ENCODE measurements around the gene TFAP2C. TPM values are rescaled to one million over a fixed set of nuclear protein-coding genes. Genes with fewer than 3 reads are reported as not detected.

TFAP2C gene
- total RNA-seq, 2 donors from 2014 or later: 0.31 to 1.8 TPM

DNA sequence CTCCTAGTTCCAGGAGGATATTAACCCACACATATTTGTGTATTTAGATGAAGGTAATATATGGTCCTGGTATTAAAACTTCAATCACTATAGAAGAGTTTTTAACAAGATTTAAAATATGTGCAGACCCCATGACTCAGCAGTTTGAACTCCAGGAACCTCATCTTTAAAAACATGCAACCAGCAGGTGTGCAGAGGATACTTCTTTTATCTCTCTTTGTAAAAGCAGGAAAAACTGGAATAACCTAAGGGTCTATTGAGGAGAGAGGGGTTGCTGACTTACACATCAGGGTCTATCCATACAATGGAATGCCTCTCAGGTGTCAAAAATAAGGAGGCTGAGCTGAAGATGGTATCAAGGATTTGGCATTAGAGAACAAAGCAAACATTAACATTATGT lies 36.9 kb upstream of the TFAP2C start:
- TF ChIP-seq, protein P1, sequence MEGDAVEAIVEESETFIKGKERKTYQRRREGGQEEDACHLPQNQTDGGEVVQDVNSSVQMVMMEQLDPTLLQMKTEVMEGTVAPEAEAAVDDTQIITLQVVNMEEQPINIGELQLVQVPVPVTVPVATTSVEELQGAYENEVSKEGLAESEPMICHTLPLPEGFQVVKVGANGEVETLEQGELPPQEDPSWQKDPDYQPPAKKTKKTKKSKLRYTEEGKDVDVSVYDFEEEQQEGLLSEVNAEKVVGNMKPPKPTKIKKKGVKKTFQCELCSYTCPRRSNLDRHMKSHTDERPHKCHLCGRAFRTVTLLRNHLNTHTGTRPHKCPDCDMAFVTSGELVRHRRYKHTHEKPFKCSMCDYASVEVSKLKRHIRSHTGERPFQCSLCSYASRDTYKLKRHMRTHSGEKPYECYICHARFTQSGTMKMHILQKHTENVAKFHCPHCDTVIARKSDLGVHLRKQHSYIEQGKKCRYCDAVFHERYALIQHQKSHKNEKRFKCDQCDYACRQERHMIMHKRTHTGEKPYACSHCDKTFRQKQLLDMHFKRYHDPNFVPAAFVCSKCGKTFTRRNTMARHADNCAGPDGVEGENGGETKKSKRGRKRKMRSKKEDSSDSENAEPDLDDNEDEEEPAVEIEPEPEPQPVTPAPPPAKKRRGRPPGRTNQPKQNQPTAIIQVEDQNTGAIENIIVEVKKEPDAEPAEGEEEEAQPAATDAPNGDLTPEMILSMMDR (conservative IDR thresholded peaks at IDR 0.05): no peak
- Mint-ChIP-seq H3K4me1 (peaks cover 24% of the 10 kb centered on the region), H3K9me3 (no peaks in the 10 kb centered on the region), H3K27ac (no peak overlapping the region), H3K4me3 (no peak overlapping the region), H3K36me3 (ENCODE audit: low read depth) (no peaks in the 10 kb centered on the region), H3K27me3 (ENCODE audit: insufficient read depth) (peaks cover 3% of the 10 kb centered on the region)
- no peak overlapping the region for H3K9ac ChIP-seq (ENCODE audit: extremely low read depth, low read length, poor library complexity, severe bottlenecking)
- H3K27me3 ChIP-seq (ENCODE audit: control insufficient read depth, insufficient read depth, low read length, poor library complexity, severe bottlenecking): no peaks in the 10 kb centered on the region
- no peak overlapping the region for H3K27ac ChIP-seq (ENCODE audit: low read depth, low read length)
- no peaks in the 10 kb centered on the region for H3K9me3 ChIP-seq (ENCODE audit: control insufficient read depth, low read length)
- no peak for DNase-seq
- no peak overlapping the region for H3K4me3 ChIP-seq (ENCODE audit: low read length)
- no peaks in the 10 kb centered on the region for H3K36me3 ChIP-seq (ENCODE audit: control insufficient read depth, insufficient read depth, low read length)
- no peaks in the 10 kb centered on the region for H3K4me1 ChIP-seq (ENCODE audit: control insufficient read depth, insufficient read depth, low read length)

DNA sequence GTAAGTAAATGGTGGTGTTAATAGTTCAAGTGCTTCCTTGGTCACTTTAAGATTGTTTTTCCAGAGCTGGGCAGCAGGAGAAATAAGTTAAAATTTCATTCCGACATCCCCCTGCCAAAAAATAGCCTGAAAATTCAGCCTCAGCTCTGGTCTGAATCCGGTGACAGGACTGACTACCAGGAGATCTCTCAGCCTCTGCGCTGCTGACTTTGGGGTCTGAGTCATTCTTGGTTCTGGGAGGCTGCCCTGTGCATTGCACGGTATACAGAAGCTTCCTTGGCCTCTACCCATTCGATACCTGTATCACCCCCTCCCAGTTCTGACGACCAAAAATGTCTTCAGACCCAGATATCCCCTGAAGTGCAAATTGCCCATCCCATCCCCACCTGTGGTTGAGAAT lies 36.3 kb upstream of the TFAP2C start:
- Mint-ChIP-seq H3K27me3 (ENCODE audit: insufficient read depth) (peaks cover 3% of the 10 kb centered on the region), H3K4me3 (no peak overlapping the region), H3K4me1 (peaks cover 24% of the 10 kb centered on the region), H3K27ac (no peak overlapping the region), H3K9me3 (no peaks in the 10 kb centered on the region), H3K36me3 (ENCODE audit: low read depth) (no peaks in the 10 kb centered on the region)
- Histone ChIP-seq H3K4me1 (ENCODE audit: control insufficient read depth, insufficient read depth, low read length) (no peaks in the 10 kb centered on the region), H3K4me3 (ENCODE audit: low read length) (no peak overlapping the region), H3K36me3 (ENCODE audit: control insufficient read depth, insufficient read depth, low read length) (no peaks in the 10 kb centered on the region), H3K27me3 (ENCODE audit: control insufficient read depth, insufficient read depth, low read length, poor library complexity, severe bottlenecking) (no peaks in the 10 kb centered on the region), H3K9me3 (ENCODE audit: control insufficient read depth, low read length) (no peaks in the 10 kb centered on the region), H3K9ac (ENCODE audit: extremely low read depth, low read length, poor library complexity, severe bottlenecking) (no peak overlapping the region), H3K27ac (ENCODE audit: low read depth, low read length) (no peak overlapping the region)
- WGBS, 2 experiments (ENCODE audit: insufficient coverage in 1 of 2, insufficient read length in 1 of 2): 71 to 89% methylated on average over 4 to 6 of the region's 6 CpGs
- TF ChIP-seq, protein P1 (conservative IDR thresholded peaks at IDR 0.05): no peak
- DNase-seq: no peak

DNA sequence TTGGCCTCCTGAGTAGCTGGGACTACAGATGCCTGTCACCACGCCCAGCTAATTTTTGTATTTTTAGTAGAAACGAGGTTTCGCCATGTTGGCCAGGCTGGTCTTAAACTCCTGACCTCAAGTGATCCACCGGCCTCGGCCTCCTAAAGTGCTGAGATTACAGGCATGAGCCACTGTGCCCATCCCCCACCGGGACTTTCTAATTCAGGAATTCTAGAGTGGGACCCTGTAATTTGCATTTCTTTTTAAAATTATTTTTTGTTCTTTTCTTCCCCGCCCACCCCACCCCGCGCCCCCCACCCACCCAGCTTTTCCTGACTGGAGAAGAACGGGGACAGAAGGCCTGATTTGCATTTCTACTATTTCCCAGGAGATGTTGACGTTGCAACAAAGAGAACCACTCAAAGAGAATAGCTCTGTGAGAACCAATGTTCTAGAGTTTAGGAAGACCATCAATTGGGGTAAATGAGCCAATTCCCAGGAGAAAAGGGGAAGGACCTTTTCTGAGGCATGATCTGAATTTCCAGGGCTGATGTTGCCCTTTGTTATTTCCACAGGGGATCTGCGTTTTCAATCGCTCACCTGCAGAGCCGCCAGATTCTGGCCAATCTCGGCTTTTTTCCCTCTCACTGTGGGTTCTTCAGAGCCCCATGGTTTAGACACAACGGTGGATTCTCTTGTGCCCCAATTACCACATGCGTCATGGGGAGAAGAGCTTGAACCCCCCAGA lies 33.2 kb upstream of the TFAP2C start:
- Histone ChIP-seq H3K27ac (ENCODE audit: low read depth, low read length) (no peak overlapping the region), H3K4me3 (ENCODE audit: low read length) (no peak overlapping the region), H3K36me3 (ENCODE audit: control insufficient read depth, insufficient read depth, low read length) (no peaks in the 10 kb centered on the region), H3K9ac (ENCODE audit: extremely low read depth, low read length, poor library complexity, severe bottlenecking) (no peak overlapping the region), H3K27me3 (ENCODE audit: control insufficient read depth, insufficient read depth, low read length, poor library complexity, severe bottlenecking) (no peaks in the 10 kb centered on the region), H3K9me3 (ENCODE audit: control insufficient read depth, low read length) (no peaks in the 10 kb centered on the region), H3K4me1 (ENCODE audit: control insufficient read depth, insufficient read depth, low read length) (no peaks in the 10 kb centered on the region)
- DNase-seq: peak; percentile 89
- Mint-ChIP-seq H3K4me1 (peaks cover 24% of the 10 kb centered on the region), H3K4me3 (no peak overlapping the region), H3K36me3 (ENCODE audit: low read depth) (no peaks in the 10 kb centered on the region), H3K27me3 (ENCODE audit: insufficient read depth) (peaks cover 4% of the 10 kb centered on the region), H3K27ac (peak overlapping the region; percentile 64), H3K9me3 (no peaks in the 10 kb centered on the region)
- 77 to 84% methylated on average over 13 to 14 of the region's 17 CpGs for whole genome bisulfite sequencing, 2 experiments (ENCODE audit: insufficient coverage in 1 of 2, insufficient read length in 1 of 2)
- TF ChIP-seq, protein P1 (conservative IDR thresholded peaks at IDR 0.05): no peak

All from endodermal cell (in vitro differentiated cells).